IMR-90 (cell line): ENCODE data around the gene CEACAM7.

Experiments used
- BHLHE40 ChIP-seq: fragments of 150-350 bp; IDR thresholded peaks from 2 replicates; pipeline ENCODE4 v1.6.1; 2016; ENCODE audit warnings: mild to moderate bottlenecking, low read depth, low read length
- CHD1 ChIP-seq: IDR thresholded peaks from 2 replicates; pipeline ENCODE4 v1.6.1; 2012; ENCODE audit warnings: low read depth, low read length, improper control_type of control experiment
- CTCF ChIP-seq: conservative IDR thresholded peaks from 2 replicates; pipeline ENCODE4 v1.5.1; 2012; ENCODE audit warnings: mild to moderate bottlenecking, low read depth, low read length, improper control_type of control experiment
- POLR2A ChIP-seq: IDR thresholded peaks from 2 replicates; pipeline ENCODE4 v1.6.1; 2012; ENCODE audit warnings: mild to moderate bottlenecking, low read depth, low read length
- RAD21 ChIP-seq: IDR thresholded peaks from 2 replicates; pipeline ENCODE4 v1.6.1; 2012; ENCODE audit warnings: low read length, improper control_type of control experiment

- TF ChIP-seq CTCF (no peak), POLR2A (no peak), RAD21 (no peak), CHD1 (no peak), BHLHE40 (no peak)
Observed at GRCh38 chr19:41709951-41710645, 22.0 kb upstream of the CEACAM7 start.
